HG02678 (cell line): ENCODE measurements around the gene CHKA.

Experiments
- ATAC-seq: cut with Tn5 transposase; IDR thresholded peaks from one replicate; pipeline ENCODE4 v1.9.1; 2021; ENCODE audit warnings: mild to moderate bottlenecking, moderate library complexity; ENCODE audit not compliant: unreplicated experiment

CHKA gene

GRCh38 chr11:68016904-68017817 lies 104.0 kb downstream of the CHKA start:
- ATAC-seq: no peak

GRCh38 chr11:68016161-68016903 lies 104.9 kb downstream of the CHKA start:
- ATAC-seq: no peak

GRCh38 chr11:68015467-68015866 lies 105.7 kb downstream of the CHKA start:
- ATAC-seq: no peak

GRCh38 chr11:68014947-68015447 lies 106.2 kb downstream of the CHKA start:
- ATAC-seq: no peak

- no peak for ATAC-seq
Measured at GRCh38 chr11:68014157-68014946, 106.8 kb downstream of the CHKA start.

GRCh38 chr11:68013611-68014156 lies 107.5 kb downstream of the CHKA start:
- no peak for ATAC-seq

- ATAC-seq: no peak
Measured at GRCh38 chr11:68012843-68013610, 108.2 kb downstream of the CHKA start.

- ATAC-seq: no peak
Measured at GRCh38 chr11:68012044-68012842, 108.9 kb downstream of the CHKA start.

GRCh38 chr11:68011051-68011943 lies 109.9 kb downstream of the CHKA start:
- ATAC-seq: no peak

- ATAC-seq: no peak
Measured at GRCh38 chr11:68010090-68011041, 110.8 kb downstream of the CHKA start, which contains the start of gene ALDH3B1. Gene ALDH3B1 (plus strand): TSS chr11:68010327. CDS start chr11:68015298, 4,971 bp downstream.

- ATAC-seq: no peak
Measured at GRCh38 chr11:68009391-68010089, 111.6 kb downstream of the CHKA start.

GRCh38 chr11:68008381-68009337 lies 112.5 kb downstream of the CHKA start:
- ATAC-seq: no peak

GRCh38 chr11:68007498-68008380 lies 113.4 kb downstream of the CHKA start:
- no peak for ATAC-seq

- no peak for ATAC-seq
Measured at GRCh38 chr11:68006606-68007166, 114.5 kb downstream of the CHKA start.
